ENCODE measurements around the gene DNLZ. TPM values are rescaled to one million over a fixed set of nuclear protein-coding genes. Genes with fewer than 3 reads are reported as not detected.

The DNLZ gene
- total RNA-seq, 2 experiments from 2014 or later: 16.8 to 21.2 TPM

- Histone ChIP-seq H3K4me1 (ENCODE audit: insufficient read depth, low read length, poor library complexity, severe bottlenecking) (peaks cover 20% of the 10 kb centered on the region), H3K4me3 (ENCODE audit: low read depth, low read length, poor library complexity, severe bottlenecking) (peak within 1 kb of the TSS; percentile 99), H2AFZ (ENCODE audit: low read length) (peak within 1 kb of the TSS; percentile 21; the same call in 1 of the 2 replicates), H3K27ac (ENCODE audit: low read depth, low read length, poor library complexity, severe bottlenecking) (peak within 1 kb of the TSS; percentile 4), H3K4me2 (ENCODE audit: low read length) (peak within 1 kb of the TSS; percentile 71), H3K9me3 (ENCODE audit: low read length) (no peaks in the 10 kb centered on the region), H3K79me2 (ENCODE audit: insufficient read depth, low read depth, low read length) (peaks cover 23% of the 10 kb centered on the region), H4K20me1 (ENCODE audit: insufficient read depth, low read length) (peaks cover 10% of the 10 kb centered on the region; the same call in 1 of the 2 replicates), H3K36me3 (ENCODE audit: insufficient read depth, low read length) (peaks cover 73% of the 10 kb centered on the region), H3K9me2 (ENCODE audit: insufficient read depth, low read length) (no peaks in the 10 kb centered on the region)
- BruUV-seq (replicated peaks): no TSS peak
- intact Hi-C loops (cut with micrococcal nuclease; ENCODE audit: unreplicated experiment): loop anchor here (1.0 kb wide), 4 partner anchors 37 to 88 kb away; partner anchors contain the start of genes DNLZ and INPP5E
- no peak for TF ChIP-seq EZH2phosphoT487 (IDR thresholded peaks at IDR 0.05; ENCODE audit: borderline replicate concordance, low read depth, low read length)
- peak; percentile 85 for TF ChIP-seq CTCF (conservative IDR thresholded peaks at IDR 0.05; ENCODE audit: low read length)
- ChIA-PET POLR2A (interaction anchor here (1.2 kb wide), 1 partner anchor 10 kb away, joined by 4 read pairs; the partner anchor contains the start of genes ENTR1 and PMPCA), CTCF (ENCODE audit: unreplicated experiment) (interaction anchor here (0.7 kb wide), 1 partner anchor 62 kb away, joined by 3 read pairs; no protein-coding TSS in a partner anchor)
- DNase-seq (ENCODE audit: low spot score): peak; percentile 93
Observed at GRCh38 chr9:136400038-136400834, 36.7 kb upstream of the DNLZ start, which contains the start of gene SNAPC4. Gene SNAPC4 (minus strand): TSS chr9:136400170. CDS start chr9:136398428, 1,742 bp downstream.

- Histone ChIP-seq H3K27ac (ENCODE audit: low read depth, low read length, poor library complexity, severe bottlenecking) (peak overlapping the region; percentile 4), H3K4me3 (ENCODE audit: low read depth, low read length, poor library complexity, severe bottlenecking) (peak overlapping the region; percentile 99), H2AFZ (ENCODE audit: low read length) (peak overlapping the region; percentile 21; the same call in 1 of the 2 replicates), H3K36me3 (ENCODE audit: insufficient read depth, low read length) (peaks cover 73% of the 10 kb centered on the region), H3K4me2 (ENCODE audit: low read length) (peak overlapping the region; percentile 71), H3K9me3 (ENCODE audit: low read length) (no peaks in the 10 kb centered on the region), H3K79me2 (ENCODE audit: insufficient read depth, low read depth, low read length) (peaks cover 23% of the 10 kb centered on the region), H4K20me1 (ENCODE audit: insufficient read depth, low read length) (peaks cover 10% of the 10 kb centered on the region; the same call in 1 of the 2 replicates), H3K9me2 (ENCODE audit: insufficient read depth, low read length) (no peaks in the 10 kb centered on the region), H3K4me1 (ENCODE audit: insufficient read depth, low read length, poor library complexity, severe bottlenecking) (peaks cover 12% of the 10 kb centered on the region)
- BruUV-seq (replicated peaks): no TSS peak
- TF ChIP-seq CTCF (conservative IDR thresholded peaks at IDR 0.05; ENCODE audit: low read length): no peak
- TF ChIP-seq EZH2phosphoT487 (IDR thresholded peaks at IDR 0.05; ENCODE audit: borderline replicate concordance, low read depth, low read length): no peak
- ChIA-PET CTCF (ENCODE audit: unreplicated experiment) (no interaction called here), POLR2A (no interaction called here)
- intact Hi-C loops (cut with micrococcal nuclease; ENCODE audit: unreplicated experiment): loop anchor here (1.0 kb wide), 4 partner anchors 36 to 87 kb away; partner anchors contain the start of genes DNLZ and INPP5E
- peak; percentile 44 for DNase-seq (ENCODE audit: low spot score)
Observed at GRCh38 chr9:136399176-136400037, 35.9 kb upstream of the DNLZ start.
